GM13977 (cell line): Measurements from ENCODE around the gene SH2D6.
"Not testable (repeated sequence)": the region's sequence is repeated elsewhere in the genome, so short reads cannot be mapped to it uniquely, and the experiment has no call there.

Experiments
- DNase-seq: peaks from one replicate; pipeline ENCODE4 v3.0.0; 2012; ENCODE audit warnings: low spot score
- CTCF ChIP-seq: IDR thresholded peaks from 2 replicates; pipeline ENCODE4 v1.5.1; 2012; ENCODE audit warnings: mild to moderate bottlenecking, control low read depth; ENCODE audit not compliant: insufficient read depth; ENCODE audit errors: extremely low read depth, missing control alignments
- in situ Hi-C: fragments of 300-500 bp; cut with MboI; formaldehyde crosslinking; loops from one replicate; pipeline ENCODE4 v1.12.0; 2022; ENCODE audit warnings: low sequenced_read_pairs, low pct_unique_long_range_greater_than_20kb, mixed read lengths, inconsistent platforms; ENCODE audit not compliant: unreplicated experiment

The SH2D6 gene

GRCh38 chr2:85378257-85378656 lies 40.3 kb upstream of the SH2D6 start:
- no peak for TF ChIP-seq CTCF
- DNase-seq = no peak
- in situ Hi-C loops = no loop called here

GRCh38 chr2:85380048-85380447 lies 38.5 kb upstream of the SH2D6 start:
- no peak for TF ChIP-seq CTCF
- DNase-seq = no peak
- in situ Hi-C loops = no loop called here

- DNase-seq, in situ Hi-C loops: not testable (repeated sequence)
Observed at GRCh38 chr2:85383151-85383550, 35.4 kb upstream of the SH2D6 start.

GRCh38 chr2:85383850-85384249 lies 34.7 kb upstream of the SH2D6 start:
- no peak for DNase-seq
- TF ChIP-seq CTCF = no peak
- in situ Hi-C loops = no loop called here

- in situ Hi-C loops = no loop called here
- TF ChIP-seq CTCF = no peak
- no peak for DNase-seq
Observed at GRCh38 chr2:85385746-85386145, 32.8 kb upstream of the SH2D6 start.

- DNase-seq = no peak
- TF ChIP-seq CTCF = no peak
- in situ Hi-C loops = no loop called here
Observed at GRCh38 chr2:85387754-85388153, 30.8 kb upstream of the SH2D6 start.

GRCh38 chr2:85388878-85389538 lies 29.5 kb upstream of the SH2D6 start:
- no peak for TF ChIP-seq CTCF
- DNase-seq = no peak
- in situ Hi-C loops = no loop called here
